SU-DHL-6 (cell line): ENCODE results near the gene IFIT3.

Source experiments
- CTCF ChIP-seq: fragments of 200-600 bp; sonication (generic); IDR thresholded peaks from one replicate; pipeline ENCODE4 v1.5.1; 2017; ENCODE audit warnings: antibody characterized with exemption, mild to moderate bottlenecking, low read length, moderate library complexity; ENCODE audit not compliant: insufficient read depth, poor library complexity, severe bottlenecking
- EZH2phosphoT487 ChIP-seq: fragments of 200-600 bp; sonication (generic), shearing (Covaris generic); conservative IDR thresholded peaks from 2 replicates; pipeline ENCODE4 v1.6.1; 2018; ENCODE audit warnings: mild to moderate bottlenecking, antibody characterized with exemption, low read length, moderate library complexity, mixed read lengths

GRCh38 chr10:89389254-89389653 lies 61.5 kb downstream of the IFIT3 start:
- TF ChIP-seq CTCF (no peak), EZH2phosphoT487 (no peak)
